HG03159 (cell line): ENCODE measurements around the gene ERAP2.
"Not testable (repeated sequence)": the region's sequence is repeated elsewhere in the genome, so short reads cannot be mapped to it uniquely, and the experiment has no call there.

ENCODE experiments used
- ATAC-seq: cut with Tn5 transposase; IDR thresholded peaks from one replicate; pipeline ENCODE4 v1.9.1; 2021; ENCODE audit warnings: mild to moderate bottlenecking, moderate library complexity; ENCODE audit not compliant: unreplicated experiment

The ERAP2 gene

GRCh38 chr5:96930589-96930988, 54.3 kb downstream of the ERAP2 start:
- ATAC-seq: no peak

GRCh38 chr5:96931037-96931436, 54.7 kb downstream of the ERAP2 start:
- not testable (repeated sequence) for ATAC-seq

- ATAC-seq: no peak
Observed at GRCh38 chr5:96931605-96932004, 55.3 kb downstream of the ERAP2 start.

GRCh38 chr5:96932026-96932425, 55.7 kb downstream of the ERAP2 start:
- no peak for ATAC-seq

GRCh38 chr5:96933764-96934707, 57.7 kb downstream of the ERAP2 start:
- no peak for ATAC-seq

GRCh38 chr5:96934708-96935558, 58.6 kb downstream of the ERAP2 start:
- peak; percentile 60 for ATAC-seq

GRCh38 chr5:96935559-96936430, 59.5 kb downstream of the ERAP2 start, which contains the start of gene LNPEP:
Gene LNPEP, plus strand, starts transcription at chr5:96936080. Its CDS starts 76 bp downstream, at chr5:96936156.
- ATAC-seq: peak; percentile 46

GRCh38 chr5:96936431-96937320, 60.4 kb downstream of the ERAP2 start:
- ATAC-seq: peak; percentile 28

- ATAC-seq: no peak
Observed at GRCh38 chr5:96940586-96940985, 64.3 kb downstream of the ERAP2 start.

GRCh38 chr5:96941140-96941539, 64.8 kb downstream of the ERAP2 start:
- ATAC-seq: no peak

GRCh38 chr5:96942078-96942477, 65.8 kb downstream of the ERAP2 start:
- no peak for ATAC-seq

GRCh38 chr5:96942911-96943310, 66.6 kb downstream of the ERAP2 start:
- no peak for ATAC-seq

- no peak for ATAC-seq
Observed at GRCh38 chr5:96943799-96944198, 67.5 kb downstream of the ERAP2 start.

GRCh38 chr5:96945144-96945897, 69.0 kb downstream of the ERAP2 start:
- no peak for ATAC-seq

- no peak for ATAC-seq
Observed at GRCh38 chr5:96946381-96946780, 70.1 kb downstream of the ERAP2 start.

GRCh38 chr5:96952118-96952750, 75.9 kb downstream of the ERAP2 start:
- ATAC-seq: no peak

- no peak for ATAC-seq
Observed at GRCh38 chr5:96952974-96953730, 76.9 kb downstream of the ERAP2 start.
